A549 (cell line): ENCODE measurements around the gene SMIM36. TPM values are rescaled to one million over a fixed set of nuclear protein-coding genes. Genes with fewer than 3 reads are reported as not detected.
A peak's percentile ranks its signal among the peaks of the same experiment; 100 is the strongest.

Experiments
- BCL3 ChIP-seq: fragments of >200 bp; sonication (Bioruptor Twin); formaldehyde crosslinking; IDR thresholded peaks from 3 replicates; pipeline ENCODE4 v1.6.1; 2016
- CEBPB ChIP-seq, 2 experiments: fragments of >200 bp in 1 of 2; sonication (Bioruptor Twin) in 1 of 2; formaldehyde crosslinking in 1 of 2; IDR thresholded peaks; 2 replicates each; pipeline ENCODE4 v1.6.1; 2012 to 2016
- CHD2 ChIP-seq: fragments of 150-350 bp; IDR thresholded peaks from 2 replicates; pipeline ENCODE4 v1.6.1; 2014; ENCODE audit warnings: low read length; ENCODE audit not compliant: partially characterized antibody
- E2F6 ChIP-seq: IDR thresholded peaks from 2 replicates; pipeline ENCODE4 v1.6.1; 2012; ENCODE audit warnings: low read depth, borderline replicate concordance
- EHF ChIP-seq: fragments of 250-450 bp; sonication (Bioruptor Pico); IDR thresholded peaks from 2 replicates; pipeline ENCODE4 v1.5.0; 2020; ENCODE audit warnings: mild to moderate bottlenecking
- EP300 ChIP-seq, 2 experiments: fragments of >200 bp; sonication (Bioruptor Twin); formaldehyde crosslinking; IDR thresholded peaks; 2 replicates in 1 of 2; 3 replicates in 1 of 2; pipeline ENCODE4 v1.6.1; 2016 to 2017
- ESRRA ChIP-seq: fragments of 150-350 bp; IDR thresholded peaks from 2 replicates; pipeline ENCODE4 v1.6.1; 2014; ENCODE audit warnings: mild to moderate bottlenecking, low read length, borderline replicate concordance
- FOSB ChIP-seq: fragments of 250-450 bp; sonication (Bioruptor Pico); IDR thresholded peaks from 2 replicates; pipeline ENCODE4 v1.5.0; 2020; ENCODE audit warnings: mild to moderate bottlenecking, moderate library complexity
- FOXS1 ChIP-seq: fragments of 250-450 bp; sonication (Bioruptor Pico); IDR thresholded peaks from 2 replicates; pipeline ENCODE4 v1.5.0; 2020; ENCODE audit warnings: mild to moderate bottlenecking, moderate library complexity
- GATA3 ChIP-seq: IDR thresholded peaks from 2 replicates; pipeline ENCODE4 v1.6.1; 2012; ENCODE audit warnings: borderline replicate concordance
- HES2 ChIP-seq: fragments of >200 bp; sonication (Bioruptor Twin); formaldehyde crosslinking; IDR thresholded peaks from 2 replicates; pipeline ENCODE4 v1.6.1; 2016
- HMGXB4 ChIP-seq: fragments of 250-450 bp; sonication (Bioruptor Pico); IDR thresholded peaks from 2 replicates; pipeline ENCODE4 v1.5.0; 2021; ENCODE audit warnings: mild to moderate bottlenecking, moderate library complexity, borderline replicate concordance
- JUN ChIP-seq, 2 experiments: fragments of >200 bp; sonication (Bioruptor Twin); formaldehyde crosslinking; IDR thresholded peaks; 2 replicates in 1 of 2; 3 replicates in 1 of 2; pipeline ENCODE4 v1.6.1; 2016 to 2017
- MAFK ChIP-seq: fragments of 450-650 bp; IDR thresholded peaks from 2 replicates; pipeline ENCODE4 v1.6.1; 2014; ENCODE audit not compliant: partially characterized antibody
- MAX ChIP-seq: IDR thresholded peaks from 2 replicates; pipeline ENCODE4 v1.6.1; 2012
- MYC ChIP-seq: IDR thresholded peaks from 2 replicates; pipeline ENCODE4 v1.6.1; 2012; ENCODE audit warnings: mild to moderate bottlenecking, inconsistent platforms, low read length, improper control_type of control experiment, borderline replicate concordance
- NPAS2 ChIP-seq: fragments of 250-450 bp; sonication (Bioruptor Pico); IDR thresholded peaks from 2 replicates; pipeline ENCODE4 v1.8.0; 2022; ENCODE audit warnings: mild to moderate bottlenecking, moderate library complexity, borderline replicate concordance
- POLR2A ChIP-seq: IDR thresholded peaks from 2 replicates; pipeline ENCODE4 v1.6.1; 2012; ENCODE audit warnings: mild to moderate bottlenecking, low read length
- RARB ChIP-seq: fragments of 250-450 bp; sonication (Bioruptor Pico); IDR thresholded peaks from 2 replicates; pipeline ENCODE4 v1.8.0; 2021; ENCODE audit warnings: mild to moderate bottlenecking, moderate library complexity
- REST ChIP-seq: fragments of 200-600 bp; sonication (generic); IDR thresholded peaks from 2 replicates; pipeline ENCODE4 v1.6.1; 2016; ENCODE audit warnings: antibody characterized with exemption, mild to moderate bottlenecking, moderate library complexity
- ZC3H11A ChIP-seq: fragments of 450-650 bp; IDR thresholded peaks from 2 replicates; pipeline ENCODE4 v1.6.1; 2014; ENCODE audit warnings: antibody characterized with exemption, mild to moderate bottlenecking
- polyA plus RNA-seq, 4 experiments: library from polyadenylated mRNA; depleted of rRNA in 3 of 4; stranded (reverse); fragments of >200 nt; fragmentation: RNase III in 1 of 4; extraction: RNeasy Plus Mini Kit Qiagen cat#74134 plus additional on column Dnase treatment in 1 of 4; gene quantifications; 2 replicates in 3 of 4; 3 replicates in 1 of 4; pipeline ENCODE4 v1.2.3, GENCODE V29; 2011 to 2017

SMIM36 gene
- polyA plus RNA-seq, 2 of the 4 experiments (the other 2 are of a cell fraction), result not detected

GRCh38 chr17:55433629-55434422, 77.4 kb downstream of the SMIM36 start (continued):
- peak; percentile 82; the same call in 2 of the 3 replicates for TF ChIP-seq BCL3
- no peak for TF ChIP-seq HMGXB4
- TF ChIP-seq CEBPB (IDR thresholded peaks at IDR 0.05), result peak; percentile 93 to 97
- TF ChIP-seq MYC, result peak; percentile 25; the same call in 1 of the 2 replicates
- no peak for TF ChIP-seq E2F6
- TF ChIP-seq ESRRA, result no peak
- no peak for TF ChIP-seq FOXS1 (CRISPR knock-in tag)
- peak; percentile 79 to 91; a peak in 4 of 5 replicates for TF ChIP-seq EP300 (IDR thresholded peaks at IDR 0.05)
- TF ChIP-seq NPAS2 (CRISPR knock-in tag), result no peak
- peak; percentile 92 for TF ChIP-seq GATA3
- TF ChIP-seq JUN (IDR thresholded peaks at IDR 0.05), result peak; percentile 6 to 80; a peak in 3 of 5 replicates
- TF ChIP-seq MAX, result peak; percentile 54; the same call in 1 of the 2 replicates
- no peak for TF ChIP-seq CHD2
- no peak for TF ChIP-seq RARB (CRISPR knock-in tag)
- no peak for TF ChIP-seq POLR2A
- no peak for TF ChIP-seq REST
- no peak for TF ChIP-seq ZC3H11A
- peak; percentile 88 for TF ChIP-seq HES2
- TF ChIP-seq MAFK, result no peak
- peak; percentile 29; the same call in 1 of the 2 replicates for TF ChIP-seq EHF (CRISPR knock-in tag)
- TF ChIP-seq FOSB (CRISPR knock-in tag), result peak; percentile 24; the same call in 1 of the 2 replicates
